Measurements from ENCODE around the gene GIMAP5. TPM values are rescaled to one million over a fixed set of nuclear protein-coding genes. Genes with fewer than 3 reads are reported as not detected.

The GIMAP5 gene
- total and polyA plus RNA-seq, 9 of the 15 experiments (the other 6 are each of a cell fraction or from before 2014, with no cell fraction given) = 0.35 TPM; not detected in 8

GRCh38 chr7:150738092-150738491, 874 bp downstream of the GIMAP5 start:
- Histone ChIP-seq H3K4me2 (ENCODE audit: insufficient read depth, low read length) (no peak overlapping the region), H3K27me3 (ENCODE audit: control insufficient read depth in 2 of 2, insufficient read depth in 2 of 2, low read length in 2 of 2) (peaks cover 2 to 34% of the 10 kb centered on the region in 2 experiments; a peak in 2 of 5 replicates), H2AFZ (ENCODE audit: low read depth, low read length) (no peak overlapping the region), H3K27ac (ENCODE audit: extremely low read depth, low read depth, low read length) (no peak overlapping the region), H3K9me3 (replicated peaks; ENCODE audit: control insufficient read depth, insufficient read depth, low read depth, low read length) (no peaks in the 10 kb centered on the region), H3K9ac (ENCODE audit: insufficient read depth in 1 of 2, low read depth in 2 of 2, low read length in 2 of 2) (no peak overlapping the region), H3K4me3 (no peak overlapping the region), H3K9me1 (ENCODE audit: control insufficient read depth, insufficient read depth, low read length) (no peaks in the 10 kb centered on the region), H4K20me1 (replicated peaks; ENCODE audit: control insufficient read depth, insufficient read depth, low read length) (no peaks in the 10 kb centered on the region), H3K36me3 (ENCODE audit: control insufficient read depth, insufficient read depth, low read length) (no peaks in the 10 kb centered on the region), H3K79me2 (ENCODE audit: control insufficient read depth, insufficient read depth, low read length) (no peaks in the 10 kb centered on the region), H3K4me1 (replicated peaks in 1 of 2; ENCODE audit: control insufficient read depth in 2 of 2, insufficient read depth in 2 of 2, low read length in 2 of 2) (no peaks in the 10 kb centered on the region; a peak in 1 of 5 replicates)
- intact Hi-C loops (cut with micrococcal nuclease) = no loop called here
- ChIA-PET POLR2A (no interaction called here), CTCF (ENCODE audit: low intra/inter-chr PET ratio) (interaction anchor here (1.7 kb wide), 1 partner anchor 250 kb away, joined by 4 read pairs; no protein-coding TSS in a partner anchor)
- DNase-seq (ENCODE audit: extremely low read depth in 1 of 4, low spot score in 3 of 4) (no peak), FAIRE-seq (no peak), ATAC-seq (no peak)
- no TSS peak for BruUV-seq (replicated peaks)
- TF ChIP-seq ZNF277 (CRISPR knock-in tag; IDR thresholded peaks at IDR 0.05; ENCODE audit: borderline replicate concordance) (no peak), ZNF512 (tag; IDR thresholded peaks at IDR 0.05) (no peak), BRD4 (IDR thresholded peaks at IDR 0.05) (no peak), EGR1 (conservative IDR thresholded peaks at IDR 0.05) (no peak), ZFP30 (CRISPR knock-in tag; IDR thresholded peaks at IDR 0.05; ENCODE audit: borderline replicate concordance) (no peak), PCBP1 (IDR thresholded peaks at IDR 0.05; ENCODE audit: low read depth, low read length, poor library complexity, severe bottlenecking) (no peak), FUS (optimal IDR thresholded peaks at IDR 0.05; ENCODE audit: low read depth, low read length) (no peak), NEUROD1 (IDR thresholded peaks at IDR 0.05; ENCODE audit: borderline replicate concordance, low read depth, low read length, partially characterized antibody) (no peak), RBM14 (IDR thresholded peaks at IDR 0.05; ENCODE audit: borderline replicate concordance, insufficient read depth, low read depth, low read length) (no peak), MEF2D (tag; conservative IDR thresholded peaks at IDR 0.05; ENCODE audit: low read depth) (no peak), ZBTB7A (IDR thresholded peaks at IDR 0.05; ENCODE audit: borderline replicate concordance, control insufficient read depth, low read depth, low read length) (no peak), TEAD4 (IDR thresholded peaks at IDR 0.05; ENCODE audit: low read length) (no peak), TEAD4 (CRISPR knock-in tag; IDR thresholded peaks at IDR 0.05; ENCODE audit: borderline replicate concordance) (no peak)
- TF ChIP-seq, protein P1, sequence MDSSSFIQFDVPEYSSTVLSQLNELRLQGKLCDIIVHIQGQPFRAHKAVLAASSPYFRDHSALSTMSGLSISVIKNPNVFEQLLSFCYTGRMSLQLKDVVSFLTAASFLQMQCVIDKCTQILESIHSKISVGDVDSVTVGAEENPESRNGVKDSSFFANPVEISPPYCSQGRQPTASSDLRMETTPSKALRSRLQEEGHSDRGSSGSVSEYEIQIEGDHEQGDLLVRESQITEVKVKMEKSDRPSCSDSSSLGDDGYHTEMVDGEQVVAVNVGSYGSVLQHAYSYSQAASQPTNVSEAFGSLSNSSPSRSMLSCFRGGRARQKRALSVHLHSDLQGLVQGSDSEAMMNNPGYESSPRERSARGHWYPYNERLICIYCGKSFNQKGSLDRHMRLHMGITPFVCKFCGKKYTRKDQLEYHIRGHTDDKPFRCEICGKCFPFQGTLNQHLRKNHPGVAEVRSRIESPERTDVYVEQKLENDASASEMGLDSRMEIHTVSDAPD (CRISPR knock-in tag; IDR thresholded peaks at IDR 0.05) = no peak
- TF ChIP-seq, protein P2, sequence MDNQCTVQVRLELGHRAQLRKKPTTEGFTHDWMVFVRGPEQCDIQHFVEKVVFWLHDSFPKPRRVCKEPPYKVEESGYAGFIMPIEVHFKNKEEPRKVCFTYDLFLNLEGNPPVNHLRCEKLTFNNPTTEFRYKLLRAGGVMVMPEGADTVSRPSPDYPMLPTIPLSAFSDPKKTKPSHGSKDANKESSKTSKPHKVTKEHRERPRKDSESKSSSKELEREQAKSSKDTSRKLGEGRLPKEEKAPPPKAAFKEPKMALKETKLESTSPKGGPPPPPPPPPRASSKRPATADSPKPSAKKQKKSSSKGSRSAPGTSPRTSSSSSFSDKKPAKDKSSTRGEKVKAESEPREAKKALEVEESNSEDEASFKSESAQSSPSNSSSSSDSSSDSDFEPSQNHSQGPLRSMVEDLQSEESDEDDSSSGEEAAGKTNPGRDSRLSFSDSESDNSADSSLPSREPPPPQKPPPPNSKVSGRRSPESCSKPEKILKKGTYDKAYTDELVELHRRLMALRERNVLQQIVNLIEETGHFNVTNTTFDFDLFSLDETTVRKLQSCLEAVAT (IDR thresholded peaks at IDR 0.05) = no peak
- TF ChIP-seq, protein P3, sequence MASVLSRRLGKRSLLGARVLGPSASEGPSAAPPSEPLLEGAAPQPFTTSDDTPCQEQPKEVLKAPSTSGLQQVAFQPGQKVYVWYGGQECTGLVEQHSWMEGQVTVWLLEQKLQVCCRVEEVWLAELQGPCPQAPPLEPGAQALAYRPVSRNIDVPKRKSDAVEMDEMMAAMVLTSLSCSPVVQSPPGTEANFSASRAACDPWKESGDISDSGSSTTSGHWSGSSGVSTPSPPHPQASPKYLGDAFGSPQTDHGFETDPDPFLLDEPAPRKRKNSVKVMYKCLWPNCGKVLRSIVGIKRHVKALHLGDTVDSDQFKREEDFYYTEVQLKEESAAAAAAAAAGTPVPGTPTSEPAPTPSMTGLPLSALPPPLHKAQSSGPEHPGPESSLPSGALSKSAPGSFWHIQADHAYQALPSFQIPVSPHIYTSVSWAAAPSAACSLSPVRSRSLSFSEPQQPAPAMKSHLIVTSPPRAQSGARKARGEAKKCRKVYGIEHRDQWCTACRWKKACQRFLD (CRISPR knock-in tag; IDR thresholded peaks at IDR 0.05) = no peak
- in situ Hi-C loops (cut with MboI) = no loop called here
- 2% methylated on average over 5 of the region's 5 CpGs for WGBS (ENCODE audit: insufficient coverage, low coverage, missing lambda C conversion rate)

Measured in K562 (cell line).